ENCODE results near the gene TRPM3.

TRPM3 gene

DNA sequence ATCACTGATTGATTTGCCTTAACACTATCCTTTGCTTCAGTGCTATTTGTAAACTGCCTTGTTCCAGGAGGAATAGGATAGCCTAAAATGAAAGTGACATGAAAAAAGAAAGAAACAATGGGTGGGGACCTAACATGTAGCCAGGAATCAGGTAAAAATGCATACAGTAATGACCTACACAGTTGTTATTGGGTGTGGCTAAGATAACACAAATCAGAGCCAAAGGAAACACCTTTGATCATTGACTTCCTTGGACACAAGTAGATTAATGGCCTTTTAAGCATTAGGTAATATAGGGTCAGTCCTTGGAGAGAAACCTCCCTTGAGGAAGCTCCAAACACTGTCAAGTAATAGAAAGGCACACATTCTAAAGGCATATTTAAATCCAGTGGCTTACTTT, 220.4 kb downstream of the TRPM3 start:
- in situ Hi-C loops (cut with MboI; ENCODE audit: low sequenced_read_pairs) = no loop called here

DNA sequence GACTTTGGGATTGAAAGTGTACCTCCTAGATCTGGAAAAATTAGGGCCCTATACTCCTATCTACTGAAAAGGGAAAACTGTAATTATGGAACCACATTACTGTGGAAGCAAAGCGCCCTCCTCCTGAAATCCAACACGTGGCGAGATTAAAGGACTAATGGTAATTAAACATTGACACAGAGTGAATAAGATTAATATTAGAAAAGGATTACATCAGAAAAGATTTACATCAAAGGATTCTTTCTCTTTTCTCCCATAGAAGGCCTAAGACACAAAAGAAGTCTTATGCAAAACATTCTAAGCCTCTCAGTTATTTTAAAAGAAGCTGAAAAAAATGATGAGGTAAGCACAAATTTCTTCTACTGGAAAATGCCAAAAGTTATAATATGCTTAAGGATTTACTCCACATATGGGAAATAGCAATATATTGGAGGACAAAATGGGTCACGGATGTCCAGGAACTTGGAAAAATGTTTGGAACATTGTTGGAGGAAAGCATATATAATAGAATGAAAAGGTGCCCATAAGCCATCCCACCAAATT, 227.8 kb downstream of the TRPM3 start:
- in situ Hi-C loops (cut with MboI; ENCODE audit: low sequenced_read_pairs) = no loop called here

DNA sequence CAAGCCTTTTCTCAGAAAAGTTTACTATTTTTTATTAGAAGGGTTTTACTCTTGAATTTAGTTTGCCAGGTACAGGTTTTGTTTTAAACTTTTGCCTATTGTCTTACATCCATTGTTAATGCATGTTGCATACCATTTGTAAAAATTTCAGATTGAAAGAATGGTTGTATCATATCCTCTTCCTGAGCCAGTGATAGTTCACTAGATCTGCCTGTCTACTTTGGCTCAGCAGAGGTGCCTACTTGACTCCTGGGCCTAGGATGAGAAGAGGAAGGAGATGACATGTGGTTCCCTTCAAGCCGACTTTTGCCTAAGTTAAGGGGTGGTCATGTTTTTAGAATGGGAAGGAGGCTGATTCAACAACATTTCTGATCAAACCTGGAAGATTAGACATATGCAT, 232.9 kb downstream of the TRPM3 start:
- in situ Hi-C loops (cut with MboI; ENCODE audit: low sequenced_read_pairs) = no loop called here

DNA sequence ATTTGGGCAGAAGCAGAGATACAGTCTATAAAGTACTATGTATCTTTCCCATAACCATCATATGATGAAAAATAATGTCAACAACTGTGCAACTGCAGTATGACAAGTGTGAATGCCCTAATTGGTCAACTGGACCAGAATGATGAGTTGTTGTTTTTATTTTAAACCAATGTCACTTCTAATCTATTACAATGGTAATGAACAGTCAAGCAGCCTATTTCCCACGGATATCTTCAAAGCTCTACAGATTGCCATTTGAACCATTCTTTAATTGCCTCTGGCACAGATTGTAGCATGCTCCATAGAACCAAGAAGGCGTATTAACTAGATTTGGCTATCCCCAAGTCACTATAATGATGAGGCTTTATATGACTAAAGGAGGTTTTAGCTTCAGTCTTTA, 233.6 kb downstream of the TRPM3 start:
- in situ Hi-C loops (cut with MboI; ENCODE audit: low sequenced_read_pairs) = no loop called here

DNA sequence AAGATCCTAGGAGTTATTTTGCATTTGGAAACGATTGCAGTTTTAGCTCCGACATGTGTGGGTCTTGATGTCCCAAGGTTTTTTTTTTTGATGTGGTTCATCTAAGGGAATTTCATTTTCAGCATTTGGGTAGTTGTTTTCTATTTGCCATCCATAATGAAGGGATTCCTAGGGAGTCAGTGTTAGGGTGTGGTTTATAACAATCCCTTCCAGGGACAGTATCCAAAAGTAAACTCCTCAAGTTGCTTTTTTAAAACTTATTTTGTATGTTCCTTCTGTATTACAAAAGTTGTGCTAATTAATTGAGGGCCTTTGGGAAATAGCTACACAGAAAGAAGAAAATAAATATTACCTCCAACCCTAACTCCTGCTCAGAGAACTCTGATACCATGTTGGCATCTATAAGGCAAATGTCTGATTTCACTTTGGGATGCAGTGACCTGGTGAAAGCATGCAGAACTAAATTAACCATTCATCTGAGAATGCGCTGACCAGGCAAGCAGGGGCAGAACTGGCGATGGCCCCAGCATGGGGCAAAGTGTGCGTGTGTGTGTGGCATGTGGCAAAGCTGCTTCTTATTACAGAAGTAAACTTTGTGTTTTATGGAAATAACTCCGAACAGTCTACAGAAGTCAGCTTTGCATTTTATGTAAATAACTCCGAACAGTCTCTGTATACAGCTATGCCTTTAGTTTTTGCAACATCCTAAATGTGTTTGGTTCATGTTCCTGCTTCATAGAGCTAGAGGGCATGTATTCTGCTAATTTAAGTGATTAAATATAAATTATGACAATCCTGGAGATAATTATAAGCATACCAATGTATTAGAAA, 237.2 kb downstream of the TRPM3 start:
- in situ Hi-C loops (cut with MboI; ENCODE audit: low sequenced_read_pairs) = no loop called here

DNA sequence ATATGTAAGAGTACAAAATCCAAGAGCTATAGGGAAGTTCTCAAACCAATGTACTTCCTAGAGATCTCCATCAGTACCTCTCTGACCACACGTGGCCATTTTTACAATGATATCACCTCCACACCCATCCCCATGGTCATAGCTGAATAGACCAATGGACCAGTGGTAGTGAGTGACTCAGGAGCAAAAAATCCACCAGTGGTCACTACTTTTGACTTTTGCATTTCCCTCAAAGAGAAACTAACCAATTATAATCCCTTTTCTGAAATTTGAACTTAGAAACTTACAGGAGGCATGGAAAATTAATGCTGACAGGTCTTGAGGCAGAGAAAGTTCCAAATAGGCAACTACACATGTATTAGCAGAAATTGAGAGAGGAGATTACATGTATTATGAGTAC, 238.4 kb downstream of the TRPM3 start:
- in situ Hi-C loops (cut with MboI; ENCODE audit: low sequenced_read_pairs) = no loop called here

- in situ Hi-C loops (cut with MboI; ENCODE audit: low sequenced_read_pairs) = no loop called here
Observed at GRCh38 chr9:70881333-70881732, 240.1 kb downstream of the TRPM3 start.

DNA sequence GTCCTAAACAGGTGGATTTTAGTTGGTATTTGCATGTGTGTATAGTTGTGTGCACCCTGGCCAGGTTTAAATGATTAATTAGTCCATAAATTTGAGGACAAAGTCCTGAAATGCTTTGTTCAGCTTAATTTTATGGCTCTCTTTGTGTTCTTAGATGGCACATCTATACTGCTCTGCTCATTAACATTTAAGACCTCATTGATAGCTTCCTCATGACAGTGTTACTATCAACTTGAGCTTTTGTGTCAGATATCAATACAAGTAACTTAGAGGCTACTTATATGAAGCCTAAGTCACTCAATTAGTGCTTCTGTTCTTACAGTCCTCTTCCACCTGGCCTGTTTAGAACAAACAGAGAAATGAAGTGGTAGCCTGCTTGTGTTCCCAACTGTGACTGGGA, 240.9 kb downstream of the TRPM3 start:
- in situ Hi-C loops (cut with MboI; ENCODE audit: low sequenced_read_pairs) = no loop called here

GRCh38 chr9:70878576-70878975, 242.8 kb downstream of the TRPM3 start:
- in situ Hi-C loops (cut with MboI; ENCODE audit: low sequenced_read_pairs) = no loop called here

DNA sequence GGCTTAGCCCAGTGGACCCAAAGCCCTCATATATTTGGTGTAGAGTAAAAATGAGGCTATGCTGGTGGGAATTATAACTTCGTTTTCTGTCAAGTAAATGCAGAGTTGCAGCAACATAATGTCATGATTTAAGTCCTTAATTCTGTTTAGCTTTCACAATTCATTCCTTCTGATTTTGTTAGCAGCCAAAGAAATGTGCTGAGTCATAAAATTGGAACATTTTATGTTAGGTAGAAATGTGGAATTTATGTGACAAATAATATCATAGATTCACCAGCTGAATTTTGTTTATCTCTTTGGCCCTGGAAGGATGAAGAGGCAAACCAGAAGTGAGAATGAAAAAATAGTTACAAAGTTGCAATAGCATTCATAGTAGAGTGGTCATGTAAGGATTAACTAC, 247.0 kb downstream of the TRPM3 start:
- in situ Hi-C loops (cut with MboI; ENCODE audit: low sequenced_read_pairs) = no loop called here

GRCh38 chr9:70873506-70873905, 247.9 kb downstream of the TRPM3 start:
- in situ Hi-C loops (cut with MboI; ENCODE audit: low sequenced_read_pairs) = no loop called here

DNA sequence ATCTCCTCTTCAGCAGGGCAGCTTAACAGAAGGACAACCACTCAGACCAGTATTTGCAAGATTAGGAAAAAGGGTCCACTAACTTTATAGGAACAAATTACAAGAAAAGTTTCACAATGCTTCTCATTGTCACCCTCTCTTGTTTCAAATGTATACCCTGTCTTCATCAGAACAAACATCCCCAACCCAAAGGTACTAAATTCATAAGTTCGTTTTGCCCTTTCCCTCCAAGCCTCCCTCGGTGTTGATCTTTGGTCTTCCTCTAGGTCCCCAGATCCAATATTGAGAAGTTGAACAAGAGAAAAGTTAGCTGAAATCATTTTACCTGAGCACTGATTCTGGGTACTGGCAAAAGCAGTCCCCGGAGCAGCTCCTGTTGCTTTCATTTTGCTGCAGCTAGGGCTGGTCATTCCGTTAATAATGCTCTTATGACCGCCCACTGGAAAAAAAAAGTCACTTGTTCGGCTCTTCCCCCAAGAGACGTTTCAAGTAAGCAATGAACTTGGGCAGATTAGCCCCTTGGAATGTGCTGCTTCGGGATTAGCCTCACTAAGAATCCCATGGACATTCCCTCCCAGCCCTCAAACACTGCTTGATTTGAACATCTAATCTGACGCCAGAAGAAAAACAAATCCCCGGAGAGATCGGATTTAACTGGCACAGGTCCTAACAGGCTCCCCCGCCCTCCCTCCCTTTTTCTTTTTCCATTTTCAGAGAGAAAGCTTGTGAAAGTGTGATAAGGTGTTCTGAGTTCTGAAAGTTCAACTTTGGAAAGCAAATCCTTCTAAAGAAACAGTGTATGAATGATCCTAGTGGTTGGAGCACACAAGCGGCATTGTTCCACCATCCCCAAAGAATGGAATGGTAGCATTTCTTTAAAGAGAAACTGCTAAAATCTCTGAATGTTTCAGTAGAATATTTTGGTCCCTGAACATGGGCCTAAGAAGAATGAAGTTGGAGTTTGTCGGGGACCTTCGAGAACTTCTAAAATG, 252.5 kb downstream of the TRPM3 start:
- in situ Hi-C loops (cut with MboI; ENCODE audit: low sequenced_read_pairs) = no loop called here

GRCh38 chr9:70868041-70868440, 253.4 kb downstream of the TRPM3 start:
- in situ Hi-C loops (cut with MboI; ENCODE audit: low sequenced_read_pairs) = no loop called here

DNA sequence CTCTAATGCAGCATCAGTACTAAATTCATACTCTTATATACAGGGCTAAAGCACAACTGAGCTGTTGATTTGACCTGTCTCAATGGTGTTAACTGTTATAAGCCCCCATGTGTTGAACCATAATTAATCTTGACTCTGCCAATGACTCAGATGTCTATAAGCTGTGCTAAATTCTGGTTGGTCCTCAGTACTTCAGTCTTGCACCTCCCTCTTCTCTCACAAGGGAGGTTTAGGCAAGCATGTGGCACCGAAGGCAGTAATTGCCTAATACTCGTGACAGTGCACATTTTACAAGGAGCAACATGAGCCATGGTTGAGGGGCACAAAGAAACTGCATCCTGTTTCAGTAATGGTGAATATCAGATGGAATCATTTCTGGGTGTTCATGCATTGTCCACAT, 255.9 kb downstream of the TRPM3 start:
- in situ Hi-C loops (cut with MboI; ENCODE audit: low sequenced_read_pairs) = no loop called here

DNA sequence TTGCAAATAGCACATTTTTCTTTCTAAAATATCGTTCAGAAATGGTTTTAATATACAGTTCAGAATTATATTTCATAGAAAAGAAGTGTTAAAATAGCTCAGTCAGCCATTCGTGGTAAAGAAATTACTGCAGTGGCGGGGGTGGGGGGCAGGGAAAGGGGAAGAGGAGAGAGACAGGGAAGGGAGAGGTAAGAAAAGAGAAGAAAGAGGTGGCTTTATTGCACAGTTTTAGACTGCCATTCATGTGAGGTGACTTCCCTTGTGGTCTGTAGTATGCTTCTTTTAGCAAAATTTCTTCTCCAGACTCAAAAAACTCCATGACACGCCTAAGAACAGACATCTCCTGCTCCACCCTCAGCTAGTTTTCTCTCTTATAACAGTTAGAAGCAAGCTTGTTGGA, 259.6 kb downstream of the TRPM3 start:
- in situ Hi-C loops (cut with MboI; ENCODE audit: low sequenced_read_pairs) = no loop called here

- in situ Hi-C loops (cut with MboI; ENCODE audit: low sequenced_read_pairs) = no loop called here
Observed at GRCh38 chr9:70861376-70861775, 260.0 kb downstream of the TRPM3 start.

DNA sequence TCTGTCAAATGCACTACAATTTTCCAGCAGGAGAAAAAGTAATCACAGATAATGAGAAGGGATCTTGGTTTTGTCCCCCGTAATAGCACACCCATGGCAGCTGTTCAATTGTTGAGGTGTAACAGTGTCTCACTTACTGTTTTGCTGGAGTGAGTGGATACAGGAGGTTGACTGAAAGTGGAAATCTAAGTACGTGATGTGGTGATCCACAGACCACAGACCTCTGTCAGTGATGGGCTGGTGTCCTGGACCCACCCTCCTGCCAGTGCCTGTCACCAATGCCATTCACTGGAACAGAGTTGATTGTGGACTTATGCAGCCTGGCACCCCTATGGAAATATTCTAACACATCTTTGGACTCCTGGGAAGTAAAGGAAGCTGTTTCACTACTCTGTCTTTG, 261.7 kb downstream of the TRPM3 start:
- in situ Hi-C loops (cut with MboI; ENCODE audit: low sequenced_read_pairs) = no loop called here

- in situ Hi-C loops (cut with MboI; ENCODE audit: low sequenced_read_pairs) = no loop called here
Observed at GRCh38 chr9:70856411-70856810, 265.0 kb downstream of the TRPM3 start.

DNA sequence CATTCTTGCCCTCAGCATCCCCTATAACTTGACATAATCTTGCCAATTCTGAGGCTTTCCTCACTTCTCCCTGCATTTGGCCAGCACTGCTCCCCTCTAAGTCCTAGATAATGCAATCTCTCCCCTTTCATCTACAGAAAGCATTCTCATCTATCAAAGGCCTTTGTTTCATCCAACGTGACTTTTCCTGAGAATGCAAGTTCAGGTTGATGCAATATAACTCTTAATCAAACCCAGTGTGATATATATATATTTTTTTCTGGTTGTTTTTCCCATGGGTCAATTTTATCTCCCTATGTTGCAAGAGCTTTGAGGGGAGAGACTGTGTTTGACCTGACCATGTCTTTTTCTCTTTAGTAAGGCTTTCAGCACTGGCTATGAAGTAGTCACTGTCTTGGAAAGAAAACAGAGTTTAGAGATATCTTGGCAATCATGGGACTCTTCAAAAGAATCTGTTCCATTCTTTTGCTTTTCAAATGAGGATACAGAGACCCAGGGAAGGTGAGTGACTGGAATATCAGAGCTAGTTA, 268.6 kb downstream of the TRPM3 start:
- in situ Hi-C loops (cut with MboI; ENCODE audit: low sequenced_read_pairs) = no loop called here

DNA sequence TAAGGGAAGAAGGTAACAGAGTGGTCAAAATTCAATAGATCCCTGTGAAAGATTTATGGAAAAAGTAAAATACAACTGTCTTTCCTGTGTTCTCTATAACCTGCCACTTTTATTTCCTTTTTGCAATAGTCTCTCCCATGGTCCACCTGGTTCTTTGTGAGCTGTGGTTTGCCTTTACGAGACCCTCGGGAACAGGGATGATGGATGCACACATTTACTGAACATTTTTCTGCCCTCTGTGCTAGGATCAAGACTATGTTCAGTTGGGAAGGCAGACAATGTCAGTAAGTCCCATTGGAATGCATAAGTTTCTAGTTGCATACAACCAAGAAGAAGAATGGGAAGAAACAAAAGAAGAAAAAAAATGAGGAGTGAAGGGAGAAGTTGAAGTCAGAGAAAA, 281.2 kb downstream of the TRPM3 start:
- in situ Hi-C loops (cut with MboI; ENCODE audit: low sequenced_read_pairs) = no loop called here

GRCh38 chr9:70835323-70835722, 286.1 kb downstream of the TRPM3 start:
- in situ Hi-C loops (cut with MboI; ENCODE audit: low sequenced_read_pairs) = no loop called here

Data from hTERT RPE-1 (cell line).